Erythroblast (primary cell): ENCODE measurements around the gene S1PR1.

ENCODE experiments used
- DNase-seq, 2 experiments: peaks; one replicate each; lab custom pipeline; 2025; lab: John Stamatoyannopoulos, UW
- GATA1 ChIP-seq: IDR thresholded peaks from 2 replicates; pipeline ENCODE4 v1.6.1; 2011; ENCODE audit warnings: low read depth, mild to moderate bottlenecking, control low read depth, low read length, moderate library complexity
- POLR2A ChIP-seq: IDR thresholded peaks from 2 replicates; pipeline ENCODE4 v1.6.1; 2011; ENCODE audit warnings: mild to moderate bottlenecking, low read length

The S1PR1 gene

GRCh38 chr1:101265684-101266083 is 28.9 kb downstream of the S1PR1 start:
- TF ChIP-seq POLR2A = no peak
- TF ChIP-seq GATA1 = no peak
- no peak for DNase-seq

- TF ChIP-seq GATA1 = no peak
- no peak for TF ChIP-seq POLR2A
- no peak for DNase-seq
Measured at GRCh38 chr1:101267082-101267481, 30.3 kb downstream of the S1PR1 start.

GRCh38 chr1:101268893-101269292 is 32.1 kb downstream of the S1PR1 start:
- TF ChIP-seq GATA1 = no peak
- no peak for TF ChIP-seq POLR2A
- DNase-seq = no peak

- DNase-seq = no peak
- TF ChIP-seq GATA1 (no peak), POLR2A (no peak)
Measured at GRCh38 chr1:101275672-101276071, 38.9 kb downstream of the S1PR1 start.

DNA sequence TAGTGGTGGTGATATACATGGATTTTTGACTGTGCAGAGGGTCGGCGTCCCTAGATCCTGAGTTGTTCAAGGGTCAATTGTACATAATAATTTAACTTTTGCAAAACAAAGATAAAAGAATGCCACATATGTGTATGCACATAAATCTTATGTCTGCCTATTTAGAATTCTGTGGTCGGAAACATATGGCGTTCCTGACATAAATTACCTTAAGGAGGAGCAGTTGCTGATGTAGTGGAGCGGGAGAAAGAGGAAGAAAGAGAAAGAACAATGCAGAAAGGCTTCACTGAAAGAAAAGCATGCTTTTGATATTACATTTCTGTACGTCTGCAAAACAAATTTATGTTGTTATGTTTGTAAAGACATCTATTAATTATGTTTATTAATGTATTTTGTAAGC is 40.0 kb downstream of the S1PR1 start:
- TF ChIP-seq GATA1 = no peak
- TF ChIP-seq POLR2A = no peak
- no peak for DNase-seq

DNA sequence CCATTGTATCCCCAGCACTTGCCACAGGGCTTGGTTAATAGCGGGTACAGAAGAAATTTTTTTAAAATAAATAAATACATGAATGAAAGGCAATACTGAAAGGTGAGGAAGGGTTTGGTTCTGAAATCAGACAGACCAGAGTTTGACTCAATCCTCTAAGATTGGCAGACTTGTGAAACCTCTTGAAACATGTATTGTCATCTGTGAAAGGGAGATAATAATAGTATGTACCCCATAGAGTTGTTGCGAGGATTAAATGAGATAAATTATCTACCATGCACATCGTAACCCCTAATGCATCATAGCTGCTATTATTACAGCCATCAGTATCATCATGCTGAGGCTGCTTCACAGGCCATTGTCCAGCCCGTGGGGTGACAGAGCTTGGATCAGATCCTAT is 41.4 kb downstream of the S1PR1 start:
- DNase-seq = peak in 1 of 2 experiments; percentile 14

GRCh38 chr1:101278845-101279244 is 42.0 kb downstream of the S1PR1 start:
- TF ChIP-seq POLR2A (no peak), GATA1 (no peak)
- no peak for DNase-seq

More for the DNA sequence above, 41.4 kb downstream of the S1PR1 start:
- no peak for TF ChIP-seq POLR2A
- TF ChIP-seq GATA1 = no peak

DNA sequence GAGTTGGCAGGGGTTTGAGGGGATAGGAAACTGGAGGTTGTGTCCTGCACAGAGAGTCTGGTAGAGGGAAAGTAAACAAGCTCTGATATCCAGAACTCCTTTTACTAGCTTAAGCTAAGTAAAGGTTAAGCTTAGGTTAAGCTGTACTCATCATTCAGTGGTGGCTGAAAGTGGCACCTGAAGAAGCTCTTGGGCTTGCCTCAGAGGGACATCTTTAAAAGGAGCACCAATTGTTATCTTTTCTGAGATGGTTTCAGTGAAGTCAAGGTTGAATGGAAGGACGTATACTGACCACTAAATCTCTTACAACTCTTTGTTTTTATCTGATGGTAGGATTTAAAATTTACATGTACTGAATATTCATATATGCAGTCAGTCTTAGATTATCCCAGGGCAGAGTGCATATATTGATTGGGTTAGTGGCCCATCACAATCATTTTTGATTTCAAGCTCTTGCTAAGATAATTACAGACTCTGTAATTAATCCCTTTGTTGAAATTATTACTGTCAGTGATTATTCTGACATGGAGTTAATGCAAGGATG is 43.3 kb downstream of the S1PR1 start:
- no peak for DNase-seq
- TF ChIP-seq POLR2A = no peak
- no peak for TF ChIP-seq GATA1

GRCh38 chr1:101280942-101281654 is 44.3 kb downstream of the S1PR1 start:
- TF ChIP-seq GATA1 (no peak), POLR2A (no peak)
- DNase-seq = no peak

DNA sequence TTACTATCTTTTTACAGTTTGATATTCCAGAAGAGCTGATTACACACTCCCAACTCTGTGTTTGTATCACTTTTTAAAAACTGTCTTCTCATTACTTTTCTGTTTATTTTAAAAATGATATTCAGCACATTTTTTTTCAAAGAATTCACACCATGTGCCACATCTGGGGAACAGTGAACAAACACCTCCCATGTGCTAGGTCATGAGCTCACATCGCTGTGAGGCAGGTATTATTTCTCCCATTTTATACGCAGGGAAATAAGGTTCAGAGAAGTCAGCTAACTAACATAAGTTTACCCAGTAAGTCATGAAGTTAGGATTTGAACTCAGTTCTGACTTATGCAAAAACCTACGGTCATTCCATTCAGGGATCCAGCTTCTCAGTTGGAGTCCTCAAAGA is 44.9 kb downstream of the S1PR1 start:
- no peak for TF ChIP-seq GATA1
- no peak for TF ChIP-seq POLR2A
- DNase-seq = no peak

DNA sequence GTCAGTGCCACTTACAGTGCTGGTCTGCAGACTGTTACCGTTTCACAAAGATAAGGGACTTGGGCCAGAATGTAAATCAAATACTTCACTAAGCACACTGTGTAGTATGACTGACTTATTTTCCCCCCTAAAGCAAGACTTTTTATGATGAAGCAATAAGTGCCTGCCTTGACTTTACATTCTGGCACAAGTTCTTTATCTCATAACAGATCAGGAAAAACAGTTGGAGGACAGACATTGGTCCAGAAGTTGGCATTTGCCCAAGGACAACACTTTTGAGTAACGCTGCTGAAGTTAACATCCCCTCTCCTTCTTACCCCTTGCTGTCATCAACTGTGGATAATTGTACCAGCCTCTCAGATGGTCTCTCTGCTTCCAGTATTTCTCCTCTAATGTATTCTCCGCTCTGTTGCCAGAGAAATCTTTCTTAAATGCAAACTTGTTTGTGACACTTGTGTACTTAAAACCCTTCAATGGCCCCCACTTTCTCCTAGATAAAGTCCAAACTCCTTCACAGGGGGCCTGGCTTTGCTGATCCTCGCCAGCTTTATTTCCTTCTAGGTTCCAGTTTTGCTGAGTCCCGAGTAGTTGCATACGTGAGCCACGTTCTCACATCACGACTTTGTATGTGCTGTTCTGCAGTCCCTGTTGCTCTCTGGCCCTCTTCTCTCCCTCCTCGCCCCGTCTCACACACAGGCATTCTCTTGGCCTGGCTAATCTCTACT is 45.7 kb downstream of the S1PR1 start:
- no peak for TF ChIP-seq GATA1
- TF ChIP-seq POLR2A = no peak
- peak; percentile 16 to 39 for DNase-seq

DNA sequence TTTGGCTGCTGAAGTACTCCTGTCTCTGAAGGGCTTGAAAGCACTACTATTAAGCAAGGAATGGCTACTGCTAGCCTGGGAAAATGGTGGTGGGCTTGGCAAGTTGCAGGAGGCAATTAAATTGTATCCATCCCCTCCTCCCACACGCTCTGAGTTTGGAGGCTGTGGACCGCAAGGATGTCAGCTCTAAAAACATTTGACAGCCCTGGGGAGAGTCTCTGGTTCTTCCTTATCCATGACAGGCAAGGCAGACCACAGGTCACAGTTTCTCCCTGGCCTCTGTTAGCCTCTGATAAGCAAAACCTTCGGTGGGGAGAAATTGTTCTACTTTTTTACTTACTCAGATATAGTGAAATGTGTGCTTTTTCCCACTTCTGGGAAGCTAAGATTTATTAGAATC is 46.6 kb downstream of the S1PR1 start:
- peak; percentile 67 to 86 for DNase-seq
- TF ChIP-seq POLR2A (no peak), GATA1 (no peak)

DNA sequence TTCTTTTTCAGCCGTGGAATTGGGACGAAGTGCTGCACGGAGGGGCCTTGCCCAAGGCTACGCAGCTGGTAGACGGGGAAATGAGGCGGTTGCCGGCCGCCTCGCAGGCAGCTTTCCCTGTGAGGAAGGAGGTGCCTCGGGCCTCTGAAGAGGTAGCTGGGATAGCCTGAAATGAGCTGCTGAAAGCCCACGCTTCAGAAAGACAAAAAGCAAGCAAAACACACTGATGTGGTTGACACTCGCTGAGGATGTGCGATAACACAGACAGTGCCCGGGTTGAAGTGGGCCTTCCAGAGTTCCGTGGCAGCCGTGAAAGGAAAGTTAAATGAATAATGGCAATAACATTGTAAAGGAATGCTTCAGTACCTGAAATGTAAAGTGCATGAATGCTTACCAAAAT is 47.2 kb downstream of the S1PR1 start:
- TF ChIP-seq GATA1 (no peak), POLR2A (no peak)
- DNase-seq = peak in 1 of 2 experiments; percentile 61

DNA sequence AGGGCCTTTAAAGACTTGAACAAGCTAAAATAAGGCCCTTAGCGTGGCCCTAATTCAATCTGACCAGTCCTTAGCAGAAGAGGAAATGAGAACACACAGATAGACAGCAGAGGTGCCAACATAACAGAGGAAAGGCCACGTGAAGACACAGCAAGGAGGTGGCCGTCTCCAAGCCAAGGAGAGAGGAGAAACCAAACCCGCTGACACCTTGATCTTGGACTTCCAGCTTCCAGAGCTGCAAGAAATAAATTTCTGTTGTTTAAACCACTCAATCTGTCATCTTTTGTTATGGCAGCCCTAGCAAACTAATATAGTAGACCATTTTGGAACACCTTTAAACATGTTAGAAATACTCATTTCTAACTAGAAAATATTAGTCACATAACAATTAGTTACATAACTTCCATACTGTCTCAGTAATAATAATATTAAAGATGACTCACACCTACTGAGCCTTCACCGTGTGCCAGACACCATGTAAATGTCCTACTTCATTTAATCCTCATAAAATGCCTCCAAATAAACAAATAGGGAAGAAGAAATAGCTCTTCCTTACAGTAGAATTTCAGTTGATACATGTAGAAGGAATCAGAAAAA is 47.9 kb downstream of the S1PR1 start:
- TF ChIP-seq POLR2A (no peak), GATA1 (no peak)
- DNase-seq = no peak
